A549 (cell line): ENCODE measurements around the gene CXXC5.

Experiments used
- CEBPB ChIP-seq, 2 experiments: fragments of >200 bp in 1 of 2; sonication (Bioruptor Twin) in 1 of 2; formaldehyde crosslinking in 1 of 2; IDR thresholded peaks; 2 replicates each; pipeline ENCODE4 v1.6.1; 2012 to 2016
- EHMT2 ChIP-seq: fragments of 200-600 bp; sonication (generic); IDR thresholded peaks from 2 replicates; pipeline ENCODE4 v1.6.1; 2016; ENCODE audit warnings: antibody characterized with exemption, low read depth, mild to moderate bottlenecking, moderate library complexity
- HOXA7 ChIP-seq: fragments of 250-450 bp; sonication (Bioruptor Pico); IDR thresholded peaks from 2 replicates; pipeline ENCODE4 v1.5.0; 2020; ENCODE audit warnings: mild to moderate bottlenecking, moderate library complexity
- MAX ChIP-seq: IDR thresholded peaks from 2 replicates; pipeline ENCODE4 v1.6.1; 2012
- PBX3 ChIP-seq: IDR thresholded peaks from 2 replicates; pipeline ENCODE4 v1.6.1; 2012
- POLR2AphosphoS2 ChIP-seq: conservative IDR thresholded peaks from 2 replicates; pipeline ENCODE4 v1.6.1; 2012; ENCODE audit warnings: low read length, improper control_type of control experiment, inconsistent platforms
- TF ChIP-seq, protein P1 (sequence below): fragments of >200 bp; sonication (Bioruptor Twin); formaldehyde crosslinking; IDR thresholded peaks from 3 replicates; pipeline ENCODE4 v1.5.1; 2016
- TF ChIP-seq, protein P2 (sequence below): fragments of 200-600 bp; sonication (generic); IDR thresholded peaks from 2 replicates; pipeline ENCODE4 v1.6.1; 2016; ENCODE audit warnings: antibody characterized with exemption, mild to moderate bottlenecking, moderate library complexity

- no peak for TF ChIP-seq CEBPB (IDR thresholded peaks at IDR 0.05)
- TF ChIP-seq EHMT2: no peak
- TF ChIP-seq, protein P1, sequence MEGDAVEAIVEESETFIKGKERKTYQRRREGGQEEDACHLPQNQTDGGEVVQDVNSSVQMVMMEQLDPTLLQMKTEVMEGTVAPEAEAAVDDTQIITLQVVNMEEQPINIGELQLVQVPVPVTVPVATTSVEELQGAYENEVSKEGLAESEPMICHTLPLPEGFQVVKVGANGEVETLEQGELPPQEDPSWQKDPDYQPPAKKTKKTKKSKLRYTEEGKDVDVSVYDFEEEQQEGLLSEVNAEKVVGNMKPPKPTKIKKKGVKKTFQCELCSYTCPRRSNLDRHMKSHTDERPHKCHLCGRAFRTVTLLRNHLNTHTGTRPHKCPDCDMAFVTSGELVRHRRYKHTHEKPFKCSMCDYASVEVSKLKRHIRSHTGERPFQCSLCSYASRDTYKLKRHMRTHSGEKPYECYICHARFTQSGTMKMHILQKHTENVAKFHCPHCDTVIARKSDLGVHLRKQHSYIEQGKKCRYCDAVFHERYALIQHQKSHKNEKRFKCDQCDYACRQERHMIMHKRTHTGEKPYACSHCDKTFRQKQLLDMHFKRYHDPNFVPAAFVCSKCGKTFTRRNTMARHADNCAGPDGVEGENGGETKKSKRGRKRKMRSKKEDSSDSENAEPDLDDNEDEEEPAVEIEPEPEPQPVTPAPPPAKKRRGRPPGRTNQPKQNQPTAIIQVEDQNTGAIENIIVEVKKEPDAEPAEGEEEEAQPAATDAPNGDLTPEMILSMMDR: no peak
- TF ChIP-seq, protein P2, sequence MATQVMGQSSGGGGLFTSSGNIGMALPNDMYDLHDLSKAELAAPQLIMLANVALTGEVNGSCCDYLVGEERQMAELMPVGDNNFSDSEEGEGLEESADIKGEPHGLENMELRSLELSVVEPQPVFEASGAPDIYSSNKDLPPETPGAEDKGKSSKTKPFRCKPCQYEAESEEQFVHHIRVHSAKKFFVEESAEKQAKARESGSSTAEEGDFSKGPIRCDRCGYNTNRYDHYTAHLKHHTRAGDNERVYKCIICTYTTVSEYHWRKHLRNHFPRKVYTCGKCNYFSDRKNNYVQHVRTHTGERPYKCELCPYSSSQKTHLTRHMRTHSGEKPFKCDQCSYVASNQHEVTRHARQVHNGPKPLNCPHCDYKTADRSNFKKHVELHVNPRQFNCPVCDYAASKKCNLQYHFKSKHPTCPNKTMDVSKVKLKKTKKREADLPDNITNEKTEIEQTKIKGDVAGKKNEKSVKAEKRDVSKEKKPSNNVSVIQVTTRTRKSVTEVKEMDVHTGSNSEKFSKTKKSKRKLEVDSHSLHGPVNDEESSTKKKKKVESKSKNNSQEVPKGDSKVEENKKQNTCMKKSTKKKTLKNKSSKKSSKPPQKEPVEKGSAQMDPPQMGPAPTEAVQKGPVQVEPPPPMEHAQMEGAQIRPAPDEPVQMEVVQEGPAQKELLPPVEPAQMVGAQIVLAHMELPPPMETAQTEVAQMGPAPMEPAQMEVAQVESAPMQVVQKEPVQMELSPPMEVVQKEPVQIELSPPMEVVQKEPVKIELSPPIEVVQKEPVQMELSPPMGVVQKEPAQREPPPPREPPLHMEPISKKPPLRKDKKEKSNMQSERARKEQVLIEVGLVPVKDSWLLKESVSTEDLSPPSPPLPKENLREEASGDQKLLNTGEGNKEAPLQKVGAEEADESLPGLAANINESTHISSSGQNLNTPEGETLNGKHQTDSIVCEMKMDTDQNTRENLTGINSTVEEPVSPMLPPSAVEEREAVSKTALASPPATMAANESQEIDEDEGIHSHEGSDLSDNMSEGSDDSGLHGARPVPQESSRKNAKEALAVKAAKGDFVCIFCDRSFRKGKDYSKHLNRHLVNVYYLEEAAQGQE: no peak
- no peak for TF ChIP-seq MAX
- TF ChIP-seq HOXA7 (CRISPR knock-in tag): no peak
- no peak for TF ChIP-seq POLR2AphosphoS2
- no peak for TF ChIP-seq PBX3
Measured at GRCh38 chr5:139683295-139684271, 35.4 kb downstream of the CXXC5 start.
